ENCODE results near the gene ZNF668. TPM values are rescaled to one million over a fixed set of nuclear protein-coding genes. Genes with fewer than 3 reads are reported as not detected.

Gene ZNF668
- total and polyA plus RNA-seq, 2 donors (not counting 1 experiment from before 2014, with no cell fraction given), result 5.8 to 12.0 TPM

DNA sequence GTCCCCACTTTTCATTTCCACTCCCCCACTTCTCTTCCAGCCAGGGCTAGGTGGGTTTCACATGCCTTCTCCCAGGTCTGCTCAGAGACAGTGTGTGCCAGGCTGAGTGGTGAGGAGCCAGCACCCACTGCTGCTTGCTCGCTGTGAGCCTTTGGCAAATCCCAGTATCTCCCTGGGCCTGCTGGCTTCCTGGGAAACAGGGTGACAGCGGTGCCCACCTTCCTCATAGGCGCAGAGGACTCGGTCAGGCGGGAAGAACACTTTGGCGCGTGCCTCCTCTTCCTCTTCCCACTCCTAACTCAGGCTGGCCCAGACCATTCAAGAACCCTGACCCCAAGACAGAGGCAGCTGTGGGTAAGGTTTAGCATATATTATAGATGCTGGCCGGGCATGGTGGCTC lies 15.2 kb upstream of the ZNF668 start:
- H3K27me3 ChIP-seq (replicated peaks in 1 of 4; ENCODE audit: control extremely low read depth in 1 of 4, control insufficient read depth in 3 of 4, insufficient read depth in 4 of 4, low read length in 3 of 4), result no peaks in the 10 kb centered on the region
- Mint-ChIP-seq H3K4me1 (peaks cover 11% of the 10 kb centered on the region), H3K4me3 (no peak overlapping the region), H3K27me3 (no peaks in the 10 kb centered on the region), H3K27ac (no peak overlapping the region), H3K9me3 (ENCODE audit: insufficient read depth) (no peaks in the 10 kb centered on the region)
- ChIA-PET CTCF (no interaction called here), POLR2A (no interaction called here)
- peaks cover 5 to 14% of the 10 kb centered on the region in 2 donors for H3K4me1 ChIP-seq (ENCODE audit: control insufficient read depth in 2 of 2, insufficient read depth in 2 of 2, low read length in 2 of 2)
- H3K79me2 ChIP-seq (ENCODE audit: control insufficient read depth, insufficient read depth, low read length), result peaks cover 23% of the 10 kb centered on the region
- H3K4me2 ChIP-seq (replicated peaks; ENCODE audit: low read depth, low read length, poor library complexity, severe bottlenecking), result no peak overlapping the region
- intact Hi-C loops (cut with micrococcal nuclease), result no loop called here
- no peak overlapping the region for H2AFZ ChIP-seq (ENCODE audit: insufficient read depth, low read depth, low read length, poor library complexity, severe bottlenecking)
- H3K9me3 ChIP-seq (ENCODE audit: control extremely low read depth in 1 of 3, control insufficient read depth in 2 of 3, insufficient read depth in 1 of 3, low read length in 2 of 3), result no peaks in the 10 kb centered on the region
- DNase-seq (no peak), ATAC-seq (ENCODE audit: low read depth) (no peak)
- peaks cover 5% of the 10 kb centered on the region for H4K20me1 ChIP-seq (ENCODE audit: control insufficient read depth, insufficient read depth, low read length, poor library complexity, severe bottlenecking)
- 96% methylated on average over 5 of the region's 8 CpGs for WGBS (ENCODE audit: insufficient coverage)
- no peak overlapping the region for H3K27ac ChIP-seq (ENCODE audit: low read length in 2 of 2)
- no peak for TF ChIP-seq CTCF (IDR thresholded peaks at IDR 0.05)
- peaks cover 0 to 13% of the 10 kb centered on the region in 2 experiments for H3K36me3 ChIP-seq (replicated peaks in 1 of 2; ENCODE audit: control extremely low read depth in 1 of 2, control insufficient read depth in 1 of 2, extremely low read depth in 1 of 2, insufficient read depth in 2 of 2, low read length in 1 of 2)
- no peak overlapping the region for H3K4me3 ChIP-seq (ENCODE audit: control extremely low read depth in 1 of 5, extremely low read depth in 1 of 5, insufficient read depth in 1 of 5, low read depth in 2 of 5, low read length in 4 of 5)
- no peak overlapping the region for H3K9ac ChIP-seq (ENCODE audit: low read length)

- TF ChIP-seq EZH2 (IDR thresholded peaks at IDR 0.05; ENCODE audit: borderline replicate concordance, insufficient read depth, low read depth, low read length, poor library complexity, severe bottlenecking), result no peak
- TF ChIP-seq CTCF (IDR thresholded peaks at IDR 0.05), result no peak
- H3K27ac Mint-ChIP-seq, result no peak within 1 kb of the TSS
- Histone ChIP-seq H3K27me3 (replicated peaks in 1 of 4; ENCODE audit: control extremely low read depth in 1 of 4, control insufficient read depth in 3 of 4, insufficient read depth in 4 of 4, low read length in 3 of 4) (no peaks in the 10 kb centered on the region), H3K79me2 (ENCODE audit: control insufficient read depth, insufficient read depth, low read length) (peaks cover 18% of the 10 kb centered on the region), H4K20me1 (ENCODE audit: control insufficient read depth, insufficient read depth, low read length, poor library complexity, severe bottlenecking) (peaks cover 10% of the 10 kb centered on the region), H3K4me3 (ENCODE audit: control extremely low read depth in 1 of 5, extremely low read depth in 1 of 5, insufficient read depth in 1 of 5, low read depth in 2 of 5, low read length in 4 of 5) (no peak within 1 kb of the TSS), H3K27ac (ENCODE audit: low read length in 2 of 2) (no peak within 1 kb of the TSS), H3K9me3 (ENCODE audit: control extremely low read depth in 1 of 3, control insufficient read depth in 2 of 3, insufficient read depth in 1 of 3, low read length in 2 of 3) (no peaks in the 10 kb centered on the region), H3K9ac (ENCODE audit: low read length) (no peak within 1 kb of the TSS), H3K4me1 (ENCODE audit: control insufficient read depth in 2 of 2, insufficient read depth in 2 of 2, low read length in 2 of 2) (peaks cover 0 to 8% of the 10 kb centered on the region in 2 donors), H2AFZ (ENCODE audit: insufficient read depth, low read depth, low read length, poor library complexity, severe bottlenecking) (no peak within 1 kb of the TSS), H3K4me2 (replicated peaks; ENCODE audit: low read depth, low read length, poor library complexity, severe bottlenecking) (no peak within 1 kb of the TSS), H3K36me3 (replicated peaks in 1 of 2; ENCODE audit: control extremely low read depth in 1 of 2, control insufficient read depth in 1 of 2, extremely low read depth in 1 of 2, insufficient read depth in 2 of 2, low read length in 1 of 2) (peaks cover 0 to 13% of the 10 kb centered on the region in 2 experiments)
- 96% methylated on average over 15 of the region's 15 CpGs for WGBS (ENCODE audit: insufficient coverage)
- ChIA-PET POLR2A (interaction anchor here (0.6 kb wide), 1 partner anchor 161 kb away, joined by 4 read pairs; no protein-coding TSS in a partner anchor), CTCF (no interaction called here)
- no peak for ATAC-seq (ENCODE audit: low read depth)
- DNase-seq, result no peak
- peaks cover 6% of the 10 kb centered on the region for H3K4me1 Mint-ChIP-seq
- no peaks in the 10 kb centered on the region for H3K9me3 Mint-ChIP-seq (ENCODE audit: insufficient read depth)
- no peaks in the 10 kb centered on the region for H3K27me3 Mint-ChIP-seq
- no peak within 1 kb of the TSS for H3K4me3 Mint-ChIP-seq
- intact Hi-C loops (cut with micrococcal nuclease), result no loop called here
Measured at GRCh38 chr16:31088459-31089183, 14.6 kb upstream of the ZNF668 start, which contains the start of gene PRSS53. PRSS53 (minus strand) TSS chr16:31088943; CDS start chr16:31088809, 134 bp downstream.
